Fibroblast of lung (primary cell): Measurements from ENCODE around the gene PDS5B. TPM values are rescaled to one million over a fixed set of nuclear protein-coding genes. Genes with fewer than 3 reads are reported as not detected.

ENCODE experiments used
- DNase-seq, 2 donors: peaks; one replicate each; pipeline versions ENCODE4 v3.0.0 to v3.0.0-alpha.2; 2010; ENCODE audit warnings: low read depth in 2 of 2
- H2AFZ ChIP-seq: 2 replicates; pipeline ENCODE4 v1.5.1; 2012; ENCODE audit warnings: low read length, control low read depth, inconsistent platforms
- H3K27ac ChIP-seq: 2 replicates; pipeline ENCODE4 v1.5.1; 2011; ENCODE audit warnings: low read length, control low read depth; ENCODE audit not compliant: insufficient read depth
- H3K27me3 ChIP-seq: 2 replicates; pipeline ENCODE4 v1.5.1; 2011; ENCODE audit warnings: mild to moderate bottlenecking, low read length; ENCODE audit not compliant: control insufficient read depth, insufficient read depth
- H3K36me3 ChIP-seq: 2 replicates; pipeline ENCODE4 v1.5.1; 2011; ENCODE audit warnings: low read length; ENCODE audit not compliant: control insufficient read depth, insufficient read depth
- H3K4me1 ChIP-seq: 2 replicates; pipeline ENCODE4 v1.5.1; 2011; ENCODE audit warnings: low read length; ENCODE audit not compliant: control insufficient read depth, insufficient read depth; ENCODE audit errors: extremely low read depth
- H3K4me2 ChIP-seq: 2 replicates; pipeline ENCODE4 v1.5.1; 2011; ENCODE audit warnings: low read length, control low read depth; ENCODE audit not compliant: insufficient read depth; ENCODE audit errors: extremely low read depth
- H3K4me3 ChIP-seq, 4 experiments: fragments of 200-600 bp in 1 of 4; sonication (generic) in 1 of 4; replicated peaks in 1 of 4; 2 replicates each; pipeline ENCODE4 v1.5.1; 2011 to 2016; ENCODE audit warnings: low read length in 4 of 4, low read depth in 3 of 4, mild to moderate bottlenecking in 3 of 4, control low read depth in 2 of 4, inconsistent platforms in 1 of 4, mixed read lengths in 1 of 4; ENCODE audit not compliant: insufficient read depth in 1 of 4; ENCODE audit errors: control extremely low read depth in 1 of 4
- H3K79me2 ChIP-seq: 2 replicates; pipeline ENCODE4 v1.5.1; 2012; ENCODE audit warnings: mild to moderate bottlenecking, low read length, inconsistent platforms; ENCODE audit not compliant: control insufficient read depth, insufficient read depth
- H3K9ac ChIP-seq: 2 replicates; pipeline ENCODE4 v1.5.1; 2011; ENCODE audit warnings: mild to moderate bottlenecking, low read length, control low read depth; ENCODE audit not compliant: insufficient read depth
- H3K9me3 ChIP-seq: 2 replicates; pipeline ENCODE4 v1.5.1; 2012; ENCODE audit warnings: low read depth, low read length; ENCODE audit not compliant: control insufficient read depth, insufficient read depth
- H4K20me1 ChIP-seq: 2 replicates; pipeline ENCODE4 v1.5.1; 2011; ENCODE audit warnings: low read length; ENCODE audit not compliant: control insufficient read depth, insufficient read depth; ENCODE audit errors: extremely low read depth
- CTCF ChIP-seq, 2 donors: IDR thresholded peaks in 1 of 2; conservative IDR thresholded peaks in 1 of 2; 1 replicate in 1 of 2; 2 replicates in 1 of 2; pipeline ENCODE4 v1.5.1; 2011 to 2012; ENCODE audit warnings: low read length in 2 of 2, control low read depth in 1 of 2, inconsistent platforms in 1 of 2, low read depth in 1 of 2, mild to moderate bottlenecking in 1 of 2
- EZH2 ChIP-seq: IDR thresholded peaks from 2 replicates; pipeline ENCODE4 v1.5.1; 2012; ENCODE audit warnings: low read length, control low read depth, mild to moderate bottlenecking; ENCODE audit errors: missing control alignments
- polyA plus RNA-seq, 2 donors: library from polyadenylated mRNA; depleted of rRNA in 1 of 2; stranded (reverse) in 1 of 2; unstranded in 1 of 2; fragments of >200 nt; gene quantifications; 2 replicates each; pipeline ENCODE4 v1.2.1, GENCODE V29; 2011 to 2012; ENCODE audit warnings: missing spikeins in 1 of 2
- total RNA-seq: library from RNA; depleted of rRNA; stranded (reverse); fragments of >200 nt; gene quantifications from 2 replicates; pipeline ENCODE4 v1.2.1, GENCODE V29; 2014

Gene PDS5B
- total and polyA plus RNA-seq, 2 donors (not counting 1 experiment from before 2014, with no cell fraction given) = 18.6 to 25.6 TPM

GRCh38 chr13:32822771-32823170 is 236.5 kb downstream of the PDS5B start:
- no peak overlapping the region for H3K9ac ChIP-seq
- TF ChIP-seq EZH2 = no peak
- no peak for TF ChIP-seq CTCF (conservative IDR thresholded peaks at IDR 0.05 in 1 of 2, IDR thresholded peaks at IDR 0.05 in 1 of 2; ENCODE audit: low read depth in 1 of 2, low read length in 2 of 2)
- H3K4me3 ChIP-seq = no peak overlapping the region
- no peaks in the 10 kb centered on the region for H3K79me2 ChIP-seq
- no peak overlapping the region for H3K27ac ChIP-seq
- H3K9me3 ChIP-seq = no peaks in the 10 kb centered on the region
- no peak for DNase-seq
- H3K4me1 ChIP-seq = peaks cover 2% of the 10 kb centered on the region
- H2AFZ ChIP-seq = no peak overlapping the region
- no peaks in the 10 kb centered on the region for H3K36me3 ChIP-seq
- no peaks in the 10 kb centered on the region for H4K20me1 ChIP-seq
- no peaks in the 10 kb centered on the region for H3K27me3 ChIP-seq
- no peak overlapping the region for H3K4me2 ChIP-seq

GRCh38 chr13:32823597-32823996 is 237.3 kb downstream of the PDS5B start:
- Histone ChIP-seq H3K9ac (no peak overlapping the region), H2AFZ (no peak overlapping the region)
- no peak for DNase-seq

GRCh38 chr13:32824061-32824460 is 237.8 kb downstream of the PDS5B start:
- no peaks in the 10 kb centered on the region for H4K20me1 ChIP-seq
- no peak overlapping the region for H3K4me2 ChIP-seq
- no peaks in the 10 kb centered on the region for H3K36me3 ChIP-seq
- no peak overlapping the region for H3K9ac ChIP-seq
- no peak overlapping the region for H2AFZ ChIP-seq
- H3K79me2 ChIP-seq = no peaks in the 10 kb centered on the region
- H3K27ac ChIP-seq = peak overlapping the region; percentile 31
- no peaks in the 10 kb centered on the region for H3K27me3 ChIP-seq
- DNase-seq = no peak
- no peak overlapping the region for H3K4me3 ChIP-seq
- peaks cover 2% of the 10 kb centered on the region for H3K4me1 ChIP-seq
- TF ChIP-seq EZH2 (no peak), CTCF (conservative IDR thresholded peaks at IDR 0.05 in 1 of 2, IDR thresholded peaks at IDR 0.05 in 1 of 2; ENCODE audit: low read depth in 1 of 2, low read length in 2 of 2) (no peak)
- H3K9me3 ChIP-seq = no peaks in the 10 kb centered on the region

More at GRCh38 chr13:32823597-32823996, 237.3 kb downstream of the PDS5B start:
- no peaks in the 10 kb centered on the region for H3K27me3 ChIP-seq
- no peaks in the 10 kb centered on the region for H3K36me3 ChIP-seq
- no peak overlapping the region for H3K27ac ChIP-seq
- no peaks in the 10 kb centered on the region for H4K20me1 ChIP-seq
- H3K9me3 ChIP-seq = no peaks in the 10 kb centered on the region
- H3K4me1 ChIP-seq = peaks cover 2% of the 10 kb centered on the region
- H3K79me2 ChIP-seq = no peaks in the 10 kb centered on the region
- no peak for TF ChIP-seq CTCF (conservative IDR thresholded peaks at IDR 0.05 in 1 of 2, IDR thresholded peaks at IDR 0.05 in 1 of 2; ENCODE audit: low read depth in 1 of 2, low read length in 2 of 2)
- no peak for TF ChIP-seq EZH2
- H3K4me3 ChIP-seq = no peak overlapping the region
- H3K4me2 ChIP-seq = no peak overlapping the region
